Cardiac muscle cell (in vitro differentiated cells and primary cell): ENCODE measurements around the gene ZIC4. TPM values are rescaled to one million over a fixed set of nuclear protein-coding genes. Genes with fewer than 3 reads are reported as not detected.

Source experiments
- DNase-seq, 2 donors: peaks; one replicate each; pipeline versions ENCODE4 v3.0.0 to v3.0.0-alpha.2; 2010 to 2017; ENCODE audit warnings: low read depth in 1 of 2, low spot score in 1 of 2
- H3K27ac ChIP-seq: fragments of 200-600 bp; sonication (generic); 2 replicates; pipeline ENCODE4 v1.5.1; 2016
- H3K27me3 ChIP-seq: fragments of 200-600 bp; sonication (generic); 2 replicates; pipeline ENCODE4 v1.6.0; 2016; ENCODE audit warnings: control low read depth
- H3K36me3 ChIP-seq: fragments of 200-600 bp; sonication (generic); 2 replicates; pipeline ENCODE4 v1.5.1; 2016; ENCODE audit warnings: control low read depth
- H3K4me1 ChIP-seq: fragments of 200-600 bp; sonication (generic); 2 replicates; pipeline ENCODE4 v1.8.1; 2017; ENCODE audit warnings: low read depth, mild to moderate bottlenecking, mixed run types
- H3K4me3 ChIP-seq: fragments of 200-600 bp; sonication (generic); 2 replicates; pipeline ENCODE4 v1.5.1; 2016; ENCODE audit warnings: mild to moderate bottlenecking
- H3K9me3 ChIP-seq: fragments of 200-600 bp; sonication (generic); 2 replicates; pipeline ENCODE4 v1.5.1; 2017; ENCODE audit warnings: low read depth, mild to moderate bottlenecking, control low read depth
- polyA plus RNA-seq: library from polyadenylated mRNA; unstranded; fragments of >200 nt; fragmentation: Nextera tagmentation; extraction: Ambion mirVana; gene quantifications from 2 replicates; pipeline ENCODE4 v1.2.1, GENCODE V29; 2016
- total RNA-seq: library from RNA; depleted of rRNA; stranded (reverse); fragments of >200 nt; gene quantifications from 2 replicates; pipeline ENCODE4 v1.2.3, GENCODE V29; 2016
- TF ChIP-seq, protein P1 (sequence below): IDR thresholded peaks from 2 replicates; pipeline ENCODE4 v1.5.1; 2012; ENCODE audit warnings: low read depth, mild to moderate bottlenecking, low read length

Gene ZIC4
- total and polyA plus RNA-seq, 2 experiments from 2014 or later: not detected

DNA sequence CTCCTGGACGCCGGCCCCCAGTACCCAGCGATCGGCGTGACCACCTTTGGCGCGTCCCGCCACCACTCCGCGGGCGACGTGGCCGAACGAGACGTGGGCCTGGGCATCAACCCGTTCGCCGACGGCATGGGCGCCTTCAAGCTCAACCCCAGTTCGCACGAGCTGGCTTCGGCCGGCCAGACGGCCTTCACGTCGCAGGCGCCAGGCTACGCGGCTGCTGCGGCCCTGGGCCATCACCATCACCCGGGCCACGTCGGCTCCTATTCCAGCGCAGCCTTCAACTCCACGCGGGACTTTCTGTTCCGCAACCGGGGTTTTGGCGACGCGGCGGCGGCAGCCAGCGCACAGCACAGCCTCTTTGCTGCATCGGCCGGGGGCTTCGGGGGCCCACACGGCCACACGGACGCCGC lies 3.8 kb upstream of the ZIC4 start:
- peak overlapping the region; percentile 13 for H3K4me3 ChIP-seq
- TF ChIP-seq, protein P1, sequence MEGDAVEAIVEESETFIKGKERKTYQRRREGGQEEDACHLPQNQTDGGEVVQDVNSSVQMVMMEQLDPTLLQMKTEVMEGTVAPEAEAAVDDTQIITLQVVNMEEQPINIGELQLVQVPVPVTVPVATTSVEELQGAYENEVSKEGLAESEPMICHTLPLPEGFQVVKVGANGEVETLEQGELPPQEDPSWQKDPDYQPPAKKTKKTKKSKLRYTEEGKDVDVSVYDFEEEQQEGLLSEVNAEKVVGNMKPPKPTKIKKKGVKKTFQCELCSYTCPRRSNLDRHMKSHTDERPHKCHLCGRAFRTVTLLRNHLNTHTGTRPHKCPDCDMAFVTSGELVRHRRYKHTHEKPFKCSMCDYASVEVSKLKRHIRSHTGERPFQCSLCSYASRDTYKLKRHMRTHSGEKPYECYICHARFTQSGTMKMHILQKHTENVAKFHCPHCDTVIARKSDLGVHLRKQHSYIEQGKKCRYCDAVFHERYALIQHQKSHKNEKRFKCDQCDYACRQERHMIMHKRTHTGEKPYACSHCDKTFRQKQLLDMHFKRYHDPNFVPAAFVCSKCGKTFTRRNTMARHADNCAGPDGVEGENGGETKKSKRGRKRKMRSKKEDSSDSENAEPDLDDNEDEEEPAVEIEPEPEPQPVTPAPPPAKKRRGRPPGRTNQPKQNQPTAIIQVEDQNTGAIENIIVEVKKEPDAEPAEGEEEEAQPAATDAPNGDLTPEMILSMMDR: no peak
- H3K4me1 ChIP-seq: peaks cover 4% of the 10 kb centered on the region
- no peak overlapping the region for H3K27ac ChIP-seq
- no peaks in the 10 kb centered on the region for H3K36me3 ChIP-seq
- no peaks in the 10 kb centered on the region for H3K9me3 ChIP-seq
- peaks cover 100% of the 10 kb centered on the region for H3K27me3 ChIP-seq
- no peak for DNase-seq

DNA sequence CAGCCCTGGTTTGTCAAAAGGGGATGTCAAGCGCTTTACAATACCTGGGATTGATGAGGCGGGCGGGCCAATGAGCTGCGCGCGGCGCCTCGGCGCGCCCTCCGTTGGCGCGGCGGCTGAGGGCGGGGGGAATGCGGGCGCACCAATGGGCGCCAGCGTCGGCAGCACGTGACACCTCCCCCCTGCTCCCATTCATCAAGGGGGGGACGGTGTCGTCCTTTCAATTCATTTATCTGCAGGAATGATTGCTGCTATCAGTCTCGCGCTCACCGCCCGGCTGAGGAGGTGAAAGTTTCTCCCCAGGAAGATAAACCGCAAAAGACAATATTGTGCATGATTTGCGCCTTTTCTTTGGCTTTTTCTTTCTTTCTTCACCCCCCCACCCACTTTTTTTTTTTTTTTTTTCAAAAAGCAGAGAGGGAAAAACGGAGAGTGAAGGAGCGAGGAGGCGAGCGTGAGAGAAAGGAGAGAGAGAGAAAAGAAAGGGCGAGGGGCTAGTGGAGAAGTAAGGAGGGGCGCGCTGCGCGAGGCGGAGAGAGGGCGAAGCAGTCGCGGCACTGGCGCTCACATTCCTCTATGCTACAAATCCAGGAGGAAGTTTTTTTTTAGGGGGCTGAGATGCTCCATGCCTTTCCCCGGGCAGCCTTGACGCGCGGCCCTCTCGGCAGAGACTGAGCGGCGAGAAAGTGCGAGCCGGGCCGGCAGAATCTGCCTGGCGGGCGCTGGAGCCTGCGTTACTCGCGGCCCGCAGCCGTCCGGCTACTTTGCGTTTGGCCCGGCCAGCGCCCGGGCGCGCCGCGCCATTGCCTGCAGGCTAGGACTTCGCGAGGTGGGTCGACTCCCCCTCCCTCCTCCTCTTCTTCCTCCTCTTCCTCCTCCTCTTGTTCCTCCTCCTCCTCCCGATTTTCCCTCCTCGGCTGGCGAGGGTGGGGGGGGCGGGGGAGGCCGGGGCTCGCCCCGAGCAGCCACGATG lies 3.1 kb upstream of the ZIC4 start, which contains the start of gene ZIC1:
Gene ZIC1, plus strand, starts transcription at position 223 of the 973 bp plus-strand sequence. Its CDS starts 748 bp downstream, at position 971.
- H3K4me1 ChIP-seq: peaks cover 4% of the 10 kb centered on the region
- no peak within 1 kb of the TSS for H3K4me3 ChIP-seq
- TF ChIP-seq, protein P1: no peak
- peaks cover 100% of the 10 kb centered on the region for H3K27me3 ChIP-seq
- no peak for DNase-seq
- no peaks in the 10 kb centered on the region for H3K36me3 ChIP-seq
- no peak within 1 kb of the TSS for H3K27ac ChIP-seq
- no peaks in the 10 kb centered on the region for H3K9me3 ChIP-seq

DNA sequence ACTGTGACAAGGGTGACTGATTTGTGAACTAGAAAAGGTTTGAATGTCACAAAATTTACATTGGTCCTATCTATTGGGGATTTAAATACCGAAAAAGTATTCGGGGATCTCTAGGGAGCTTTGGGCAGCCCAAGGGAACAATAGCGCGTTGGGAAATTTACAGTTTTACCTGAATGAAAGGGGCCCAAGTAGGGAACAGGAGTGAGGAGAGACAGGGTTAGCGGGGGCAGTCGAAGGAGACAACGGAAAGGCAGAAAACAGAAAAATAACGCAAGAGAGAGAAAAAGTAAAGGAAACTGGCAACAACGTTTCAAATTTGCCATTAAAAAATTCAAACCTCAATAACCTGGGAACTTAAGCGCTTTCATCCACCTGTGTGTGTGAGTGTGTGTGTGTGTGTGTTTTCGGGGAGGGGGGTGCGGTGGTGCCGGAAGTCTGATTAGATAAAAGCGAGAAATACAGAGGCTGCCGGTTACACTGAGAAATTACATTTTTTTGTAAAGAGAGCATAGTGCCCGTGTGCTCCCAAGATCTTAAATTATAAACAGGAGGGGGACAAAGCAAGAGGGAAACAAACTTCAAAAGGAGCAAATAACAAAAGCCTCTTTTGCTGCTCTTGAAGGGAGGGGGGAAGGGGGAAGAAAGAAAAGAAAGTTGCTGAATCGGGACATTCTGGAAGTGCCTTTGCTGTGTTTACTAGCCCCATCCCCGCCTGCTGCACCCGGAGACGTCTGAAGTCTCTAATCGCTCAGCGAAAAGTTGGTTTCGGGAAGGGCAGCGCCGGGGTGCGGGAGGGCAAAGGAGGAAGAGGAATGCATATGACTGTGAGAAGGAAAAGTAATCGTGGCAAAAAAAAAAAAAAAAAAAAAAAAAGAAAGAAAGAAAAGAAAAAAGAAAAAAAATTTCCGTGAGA lies 2.1 kb upstream of the ZIC4 start:
- DNase-seq: no peak
- TF ChIP-seq, protein P1: no peak

DNA sequence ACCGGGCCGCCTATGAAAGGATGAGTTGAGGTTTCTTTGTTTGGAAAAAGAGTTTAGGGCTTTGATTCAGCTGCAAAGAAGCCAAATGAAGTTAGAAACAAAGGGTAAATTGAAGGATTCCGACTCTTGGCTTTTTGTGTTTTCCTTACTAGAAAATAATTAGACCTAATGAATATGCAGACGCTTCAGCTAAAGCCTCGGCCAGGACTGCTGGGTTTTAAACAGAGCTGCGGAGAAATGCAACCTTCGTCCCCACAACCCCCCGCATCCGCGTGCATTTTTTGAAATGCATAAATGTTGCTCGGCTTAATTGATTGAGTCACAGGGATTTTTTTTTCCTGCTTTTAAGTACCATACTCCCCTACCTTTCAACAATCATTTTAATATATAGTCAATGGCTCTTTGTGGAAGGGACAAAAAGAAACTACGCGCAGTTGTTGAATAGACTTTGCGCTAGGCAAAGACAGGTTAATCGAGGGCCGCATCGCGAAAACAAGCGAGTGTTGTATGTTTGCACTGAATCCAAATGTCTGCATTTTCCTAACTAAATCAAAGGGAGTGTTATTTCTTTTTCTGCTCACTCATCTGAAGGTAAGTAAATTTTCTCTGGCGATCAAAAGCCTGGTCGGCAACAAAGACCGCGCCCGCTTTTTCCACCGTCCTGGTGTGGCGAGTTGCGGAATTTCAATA lies 1.3 kb upstream of the ZIC4 start:
- TF ChIP-seq, protein P1: no peak
- peaks cover 100% of the 10 kb centered on the region for H3K27me3 ChIP-seq
- no peak overlapping the region for H3K27ac ChIP-seq
- no peak for DNase-seq
- H3K9me3 ChIP-seq: no peaks in the 10 kb centered on the region
- H3K4me3 ChIP-seq: no peak overlapping the region
- peaks cover 4% of the 10 kb centered on the region for H3K4me1 ChIP-seq
- no peaks in the 10 kb centered on the region for H3K36me3 ChIP-seq

More for the DNA sequence above, 2.1 kb upstream of the ZIC4 start:
- Histone ChIP-seq H3K36me3 (no peaks in the 10 kb centered on the region), H3K27me3 (peaks cover 100% of the 10 kb centered on the region), H3K9me3 (no peaks in the 10 kb centered on the region), H3K4me1 (peaks cover 4% of the 10 kb centered on the region), H3K4me3 (no peak overlapping the region), H3K27ac (no peak overlapping the region)

DNA sequence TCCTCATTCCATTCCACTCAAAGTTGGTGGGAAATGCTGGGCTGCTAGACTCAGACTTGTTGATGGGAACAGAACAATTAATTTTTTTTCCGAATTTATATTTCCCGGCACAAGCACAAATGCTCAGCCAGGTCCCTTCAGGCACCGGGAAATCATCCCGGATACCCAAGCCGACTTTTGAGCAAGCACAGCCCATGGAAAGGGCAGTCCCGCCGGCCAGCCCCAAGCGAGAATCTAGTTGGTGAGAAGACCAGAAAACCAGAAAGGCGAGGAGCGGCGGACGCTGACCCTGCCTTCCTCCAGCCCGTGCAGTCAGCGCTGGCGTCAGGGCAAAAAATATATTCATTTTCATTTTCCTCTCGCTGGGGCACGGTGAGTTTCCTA lies 763 bp upstream of the ZIC4 start:
- no peak for DNase-seq
- Histone ChIP-seq H3K4me3 (no peak overlapping the region), H3K36me3 (no peaks in the 10 kb centered on the region), H3K4me1 (peaks cover 4% of the 10 kb centered on the region), H3K9me3 (no peaks in the 10 kb centered on the region), H3K27me3 (peaks cover 100% of the 10 kb centered on the region), H3K27ac (no peak overlapping the region)
- TF ChIP-seq, protein P1: no peak
